CD4-positive, alpha-beta T cell (primary cell): ENCODE measurements around the gene ANKFN1. TPM values are rescaled to one million over a fixed set of nuclear protein-coding genes. Genes with fewer than 3 reads are reported as not detected.

ENCODE experiments used
- ATAC-seq: fragments of 200-7000 bp; cut with Tn5 transposase; one replicate; pipeline ENCODE4 v1.10.0; 2022; ENCODE audit warnings: mild to moderate bottlenecking; ENCODE audit not compliant: poor library complexity
- CTCF ChIA-PET: fragments of 350-600 bp; sonication (Branson Sonifier 250); formaldehyde crosslinking; loops from one replicate; lab custom pipeline; 2021; ENCODE audit warnings: antibody characterized with exemption, inconsistent platforms; lab: Charles Lee
- POLR2A ChIA-PET: fragments of 350-600 bp; sonication (Branson Sonifier 250); formaldehyde crosslinking; loops from one replicate; lab custom pipeline; 2021; ENCODE audit warnings: antibody characterized with exemption, inconsistent platforms; lab: Charles Lee
- DNase-seq, 14 experiments: peaks; one replicate each; pipeline ENCODE4 v3.0.0-alpha.2; 2013 to 2020; ENCODE audit warnings: mixed read lengths in 2 of 14
- H3K27ac ChIP-seq, 2 donors: one replicate each; pipeline versions ENCODE4 v1.5.1 to v1.7.0; 2013; ENCODE audit warnings: low read length in 2 of 2, low read depth in 1 of 2, mild to moderate bottlenecking in 1 of 2
- H3K27me3 ChIP-seq, 2 experiments: 1 replicate in 1 of 2; 2 replicates in 1 of 2; pipeline versions ENCODE4 v1.6.1 to v1.7.0; 2013; ENCODE audit warnings: low read length in 2 of 2, control low read depth in 1 of 2, mild to moderate bottlenecking in 1 of 2, moderate library complexity in 1 of 2; ENCODE audit not compliant: insufficient read depth in 2 of 2, control insufficient read depth in 1 of 2
- H3K36me3 ChIP-seq: one replicate; pipeline ENCODE4 v1.6.1; 2013; ENCODE audit warnings: low read length, control low read depth; ENCODE audit not compliant: insufficient read depth
- H3K4me1 ChIP-seq: one replicate; pipeline ENCODE4 v1.6.1; 2013; ENCODE audit warnings: low read length, control low read depth; ENCODE audit not compliant: insufficient read depth
- H3K4me3 ChIP-seq: one replicate; pipeline ENCODE4 v1.5.1; 2013; ENCODE audit warnings: mild to moderate bottlenecking, low read length, moderate library complexity
- H3K9me3 ChIP-seq, 2 experiments: 1 replicate in 1 of 2; 2 replicates in 1 of 2; pipeline versions ENCODE4 v1.6.1 to v1.7.0; 2013; ENCODE audit warnings: low read length in 2 of 2, mild to moderate bottlenecking in 2 of 2, control low read depth in 1 of 2, moderate library complexity in 1 of 2; ENCODE audit not compliant: control insufficient read depth in 1 of 2, insufficient read depth in 1 of 2
- H3K27ac Mint-ChIP-seq: one replicate; pipeline ENCODE4 v1.8.0; 2020; ENCODE audit warnings: mixed read lengths
- H3K27me3 Mint-ChIP-seq: one replicate; pipeline ENCODE4 v1.8.0; 2021; ENCODE audit warnings: mixed read lengths
- H3K36me3 Mint-ChIP-seq: one replicate; pipeline ENCODE4 v1.8.0; 2021; ENCODE audit warnings: low read depth, mixed read lengths
- H3K4me1 Mint-ChIP-seq: one replicate; pipeline ENCODE4 v1.8.0; 2021; ENCODE audit warnings: low read depth, mixed read lengths
- H3K4me3 Mint-ChIP-seq: one replicate; pipeline ENCODE4 v1.8.0; 2020; ENCODE audit warnings: mild to moderate bottlenecking, mixed read lengths
- H3K9me3 Mint-ChIP-seq: one replicate; pipeline ENCODE4 v1.8.0; 2020; ENCODE audit warnings: mixed read lengths
- intact Hi-C, 2 experiments: fragments of 100-400 bp; cut with DNase I in 1 of 2; cut with micrococcal nuclease in 1 of 2; formaldehyde crosslinking; loops; one replicate each; pipeline versions ENCODE4 v1.15.1 to v1.9.0; 2023 to 2025; cut with DNase I, micrococcal nuclease
- total RNA-seq, 174 experiments: library from RNA in 2 of 174; stranded (reverse) in 2 of 174; gene quantifications; one replicate each; pipeline ENCODE4 v1.2.3 and lab custom pipeline; 2021 to 2026
- TF ChIP-seq, protein P1 (sequence below): fragments of 200-600 bp; IDR thresholded peaks from one replicate; pipeline ENCODE4 v1.8.0; 2022; ENCODE audit warnings: antibody characterized with exemption, mild to moderate bottlenecking

The ANKFN1 gene
- total RNA-seq, 2 experiments from 2014 or later = not detected

GRCh38 chr17:56543280-56543679 is 390.0 kb downstream of the ANKFN1 start:
- CTCF ChIA-PET = no interaction called here

GRCh38 chr17:56545106-56545505 is 391.8 kb downstream of the ANKFN1 start:
- CTCF ChIA-PET = no interaction called here

More at GRCh38 chr17:56543280-56543679, 390.0 kb downstream of the ANKFN1 start:
- Mint-ChIP-seq H3K27ac (no peak overlapping the region), H3K4me1 (no peaks in the 10 kb centered on the region), H3K27me3 (peaks cover 27% of the 10 kb centered on the region), H3K36me3 (no peaks in the 10 kb centered on the region), H3K9me3 (no peaks in the 10 kb centered on the region), H3K4me3 (no peak overlapping the region)
- no peak overlapping the region for H3K27ac ChIP-seq
- DNase-seq (no peak), ATAC-seq (no peak)
- H3K4me1 ChIP-seq = no peaks in the 10 kb centered on the region
- no peaks in the 10 kb centered on the region for H3K36me3 ChIP-seq
- no peak overlapping the region for H3K4me3 ChIP-seq
- H3K27me3 ChIP-seq = peaks cover 2 to 6% of the 10 kb centered on the region in 2 experiments
- intact Hi-C loops = no loop called here
- no peaks in the 10 kb centered on the region for H3K9me3 ChIP-seq
- POLR2A ChIA-PET = no interaction called here
- TF ChIP-seq, protein P1, sequence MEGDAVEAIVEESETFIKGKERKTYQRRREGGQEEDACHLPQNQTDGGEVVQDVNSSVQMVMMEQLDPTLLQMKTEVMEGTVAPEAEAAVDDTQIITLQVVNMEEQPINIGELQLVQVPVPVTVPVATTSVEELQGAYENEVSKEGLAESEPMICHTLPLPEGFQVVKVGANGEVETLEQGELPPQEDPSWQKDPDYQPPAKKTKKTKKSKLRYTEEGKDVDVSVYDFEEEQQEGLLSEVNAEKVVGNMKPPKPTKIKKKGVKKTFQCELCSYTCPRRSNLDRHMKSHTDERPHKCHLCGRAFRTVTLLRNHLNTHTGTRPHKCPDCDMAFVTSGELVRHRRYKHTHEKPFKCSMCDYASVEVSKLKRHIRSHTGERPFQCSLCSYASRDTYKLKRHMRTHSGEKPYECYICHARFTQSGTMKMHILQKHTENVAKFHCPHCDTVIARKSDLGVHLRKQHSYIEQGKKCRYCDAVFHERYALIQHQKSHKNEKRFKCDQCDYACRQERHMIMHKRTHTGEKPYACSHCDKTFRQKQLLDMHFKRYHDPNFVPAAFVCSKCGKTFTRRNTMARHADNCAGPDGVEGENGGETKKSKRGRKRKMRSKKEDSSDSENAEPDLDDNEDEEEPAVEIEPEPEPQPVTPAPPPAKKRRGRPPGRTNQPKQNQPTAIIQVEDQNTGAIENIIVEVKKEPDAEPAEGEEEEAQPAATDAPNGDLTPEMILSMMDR = no peak

DNA sequence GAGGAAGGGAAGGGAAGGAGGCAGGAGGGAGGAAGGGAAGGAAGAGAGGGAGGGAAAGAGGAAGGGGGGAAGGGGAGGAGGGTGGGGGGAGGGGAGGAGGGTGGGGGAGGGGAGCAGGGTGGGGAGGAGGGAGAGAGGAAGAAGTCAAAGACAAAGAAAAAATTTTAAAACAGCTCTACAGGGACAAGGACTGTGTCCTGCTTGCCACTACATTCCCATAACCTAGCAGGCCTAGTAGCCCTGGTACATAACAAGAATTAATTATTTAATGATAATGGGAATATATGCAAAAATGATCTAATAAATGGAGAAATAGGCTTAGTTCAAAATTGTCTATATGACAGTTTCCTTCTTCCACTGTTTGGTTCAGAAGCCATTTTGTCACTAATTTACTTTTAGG is 392.7 kb downstream of the ANKFN1 start:
- Histone ChIP-seq H3K9me3 (no peaks in the 10 kb centered on the region), H3K27ac (no peak overlapping the region), H3K36me3 (no peaks in the 10 kb centered on the region), H3K27me3 (peaks cover 4 to 6% of the 10 kb centered on the region in 2 experiments), H3K4me1 (no peaks in the 10 kb centered on the region), H3K4me3 (no peak overlapping the region)
- peaks cover 37% of the 10 kb centered on the region for H3K27me3 Mint-ChIP-seq
- intact Hi-C loops = no loop called here
- H3K4me3 Mint-ChIP-seq = no peak overlapping the region
- no peak overlapping the region for H3K27ac Mint-ChIP-seq
- no peak for DNase-seq
- H3K4me1 Mint-ChIP-seq = no peaks in the 10 kb centered on the region
- TF ChIP-seq, protein P1 = no peak
- CTCF ChIA-PET = no interaction called here
- POLR2A ChIA-PET = no interaction called here
- H3K9me3 Mint-ChIP-seq = peaks cover 6% of the 10 kb centered on the region
- no peak for ATAC-seq
- no peaks in the 10 kb centered on the region for H3K36me3 Mint-ChIP-seq

More at GRCh38 chr17:56545106-56545505, 391.8 kb downstream of the ANKFN1 start:
- H3K4me3 Mint-ChIP-seq = no peak overlapping the region
- H3K36me3 Mint-ChIP-seq = no peaks in the 10 kb centered on the region
- Histone ChIP-seq H3K9me3 (no peaks in the 10 kb centered on the region), H3K4me3 (no peak overlapping the region), H3K4me1 (no peaks in the 10 kb centered on the region), H3K36me3 (no peaks in the 10 kb centered on the region), H3K27ac (no peak overlapping the region), H3K27me3 (peaks cover 4 to 6% of the 10 kb centered on the region in 2 experiments)
- H3K27ac Mint-ChIP-seq = no peak overlapping the region
- peaks cover 4% of the 10 kb centered on the region for H3K9me3 Mint-ChIP-seq
- intact Hi-C loops = no loop called here
- no peaks in the 10 kb centered on the region for H3K4me1 Mint-ChIP-seq
- DNase-seq (no peak), ATAC-seq (no peak)
- TF ChIP-seq, protein P1 = no peak
- H3K27me3 Mint-ChIP-seq = peaks cover 31% of the 10 kb centered on the region
- POLR2A ChIA-PET = no interaction called here
